ENCODE data around the gene CD55. TPM values are rescaled to one million over a fixed set of nuclear protein-coding genes. Genes with fewer than 3 reads are reported as not detected.

CD55 gene
- total and polyA plus RNA-seq, 2 experiments from 2014 or later: 16.7 to 18.5 TPM

DNA sequence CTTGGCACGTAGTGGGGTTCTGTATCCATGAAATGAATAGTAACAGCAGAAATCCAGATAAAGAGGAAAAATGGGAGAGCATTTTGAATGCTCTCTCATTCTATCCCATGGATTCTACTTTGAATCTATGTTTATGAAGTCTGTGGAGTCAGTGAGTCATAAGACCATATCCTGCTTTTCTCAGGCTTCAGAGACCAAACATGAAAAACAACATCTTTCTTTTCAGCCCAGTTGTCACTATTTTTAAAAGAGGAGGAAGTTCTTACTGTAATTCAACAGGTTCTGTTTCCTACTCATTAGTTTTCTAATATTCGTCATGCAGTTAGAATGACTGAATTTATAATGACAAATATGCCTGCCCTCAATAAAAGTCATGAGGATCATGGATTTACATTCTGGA lies 39.4 kb upstream of the CD55 start:
- H2AFZ ChIP-seq: no peak overlapping the region
- peaks cover 17% of the 10 kb centered on the region for H3K4me1 ChIP-seq (ENCODE audit: insufficient read depth)
- no peaks in the 10 kb centered on the region for H3K27me3 Mint-ChIP-seq (ENCODE audit: insufficient read depth, low read depth, poor library complexity)
- H3F3A ChIP-seq (replicated peaks; ENCODE audit: low read depth): no peaks in the 10 kb centered on the region
- no peak overlapping the region for H3K4me3 Mint-ChIP-seq
- peaks cover 15% of the 10 kb centered on the region for H3K4me1 Mint-ChIP-seq
- no peak overlapping the region for H3K27ac Mint-ChIP-seq
- no peaks in the 10 kb centered on the region for H3K27me3 ChIP-seq (ENCODE audit: insufficient read depth)
- no peaks in the 10 kb centered on the region for H3K36me3 ChIP-seq (ENCODE audit: insufficient read depth)
- ATAC-seq (no peak), DNase-seq (ENCODE audit: low spot score) (no peak)
- H3K4me2 ChIP-seq: no peak overlapping the region
- no peak overlapping the region for H3K4me3 ChIP-seq
- no peaks in the 10 kb centered on the region for H3K36me3 Mint-ChIP-seq (ENCODE audit: low read depth)
- H4K20me1 ChIP-seq (replicated peaks; ENCODE audit: insufficient read depth): no peaks in the 10 kb centered on the region
- no peaks in the 10 kb centered on the region for H3K79me2 ChIP-seq (replicated peaks; ENCODE audit: insufficient read depth)
- H3K27ac ChIP-seq (ENCODE audit: low read depth): no peak overlapping the region
- peaks cover 3% of the 10 kb centered on the region; the same call in 1 of the 2 replicates for H3K9me2 ChIP-seq (ENCODE audit: insufficient read depth)
- TF ChIP-seq, protein P1, sequence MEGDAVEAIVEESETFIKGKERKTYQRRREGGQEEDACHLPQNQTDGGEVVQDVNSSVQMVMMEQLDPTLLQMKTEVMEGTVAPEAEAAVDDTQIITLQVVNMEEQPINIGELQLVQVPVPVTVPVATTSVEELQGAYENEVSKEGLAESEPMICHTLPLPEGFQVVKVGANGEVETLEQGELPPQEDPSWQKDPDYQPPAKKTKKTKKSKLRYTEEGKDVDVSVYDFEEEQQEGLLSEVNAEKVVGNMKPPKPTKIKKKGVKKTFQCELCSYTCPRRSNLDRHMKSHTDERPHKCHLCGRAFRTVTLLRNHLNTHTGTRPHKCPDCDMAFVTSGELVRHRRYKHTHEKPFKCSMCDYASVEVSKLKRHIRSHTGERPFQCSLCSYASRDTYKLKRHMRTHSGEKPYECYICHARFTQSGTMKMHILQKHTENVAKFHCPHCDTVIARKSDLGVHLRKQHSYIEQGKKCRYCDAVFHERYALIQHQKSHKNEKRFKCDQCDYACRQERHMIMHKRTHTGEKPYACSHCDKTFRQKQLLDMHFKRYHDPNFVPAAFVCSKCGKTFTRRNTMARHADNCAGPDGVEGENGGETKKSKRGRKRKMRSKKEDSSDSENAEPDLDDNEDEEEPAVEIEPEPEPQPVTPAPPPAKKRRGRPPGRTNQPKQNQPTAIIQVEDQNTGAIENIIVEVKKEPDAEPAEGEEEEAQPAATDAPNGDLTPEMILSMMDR (conservative IDR thresholded peaks at IDR 0.05; ENCODE audit: low read depth in 2 of 2): no peak
- TF ChIP-seq ZNF331 (CRISPR knock-in tag; IDR thresholded peaks at IDR 0.05; ENCODE audit: low read depth) (no peak), EZH2phosphoT487 (IDR thresholded peaks at IDR 0.05; ENCODE audit: unreplicated experiment) (no peak), JUNB (IDR thresholded peaks at IDR 0.05; ENCODE audit: unreplicated experiment) (no peak), EZH2 (IDR thresholded peaks at IDR 0.05; ENCODE audit: low read depth, unreplicated experiment) (no peak), POLR2AphosphoS5 (IDR thresholded peaks at IDR 0.05; ENCODE audit: low read depth) (no peak), STAT1 (IDR thresholded peaks at IDR 0.05; ENCODE audit: unreplicated experiment) (no peak), CREB1 (CRISPR knock-in tag; IDR thresholded peaks at IDR 0.05; ENCODE audit: low read depth) (no peak), NANOG (IDR thresholded peaks at IDR 0.05; ENCODE audit: borderline replicate concordance) (no peak), ZNF114 (CRISPR knock-in tag; IDR thresholded peaks at IDR 0.05) (no peak)
- TF ChIP-seq, protein P2, sequence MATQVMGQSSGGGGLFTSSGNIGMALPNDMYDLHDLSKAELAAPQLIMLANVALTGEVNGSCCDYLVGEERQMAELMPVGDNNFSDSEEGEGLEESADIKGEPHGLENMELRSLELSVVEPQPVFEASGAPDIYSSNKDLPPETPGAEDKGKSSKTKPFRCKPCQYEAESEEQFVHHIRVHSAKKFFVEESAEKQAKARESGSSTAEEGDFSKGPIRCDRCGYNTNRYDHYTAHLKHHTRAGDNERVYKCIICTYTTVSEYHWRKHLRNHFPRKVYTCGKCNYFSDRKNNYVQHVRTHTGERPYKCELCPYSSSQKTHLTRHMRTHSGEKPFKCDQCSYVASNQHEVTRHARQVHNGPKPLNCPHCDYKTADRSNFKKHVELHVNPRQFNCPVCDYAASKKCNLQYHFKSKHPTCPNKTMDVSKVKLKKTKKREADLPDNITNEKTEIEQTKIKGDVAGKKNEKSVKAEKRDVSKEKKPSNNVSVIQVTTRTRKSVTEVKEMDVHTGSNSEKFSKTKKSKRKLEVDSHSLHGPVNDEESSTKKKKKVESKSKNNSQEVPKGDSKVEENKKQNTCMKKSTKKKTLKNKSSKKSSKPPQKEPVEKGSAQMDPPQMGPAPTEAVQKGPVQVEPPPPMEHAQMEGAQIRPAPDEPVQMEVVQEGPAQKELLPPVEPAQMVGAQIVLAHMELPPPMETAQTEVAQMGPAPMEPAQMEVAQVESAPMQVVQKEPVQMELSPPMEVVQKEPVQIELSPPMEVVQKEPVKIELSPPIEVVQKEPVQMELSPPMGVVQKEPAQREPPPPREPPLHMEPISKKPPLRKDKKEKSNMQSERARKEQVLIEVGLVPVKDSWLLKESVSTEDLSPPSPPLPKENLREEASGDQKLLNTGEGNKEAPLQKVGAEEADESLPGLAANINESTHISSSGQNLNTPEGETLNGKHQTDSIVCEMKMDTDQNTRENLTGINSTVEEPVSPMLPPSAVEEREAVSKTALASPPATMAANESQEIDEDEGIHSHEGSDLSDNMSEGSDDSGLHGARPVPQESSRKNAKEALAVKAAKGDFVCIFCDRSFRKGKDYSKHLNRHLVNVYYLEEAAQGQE (IDR thresholded peaks at IDR 0.05; ENCODE audit: unreplicated experiment): no peak
- TF ChIP-seq, protein P3, sequence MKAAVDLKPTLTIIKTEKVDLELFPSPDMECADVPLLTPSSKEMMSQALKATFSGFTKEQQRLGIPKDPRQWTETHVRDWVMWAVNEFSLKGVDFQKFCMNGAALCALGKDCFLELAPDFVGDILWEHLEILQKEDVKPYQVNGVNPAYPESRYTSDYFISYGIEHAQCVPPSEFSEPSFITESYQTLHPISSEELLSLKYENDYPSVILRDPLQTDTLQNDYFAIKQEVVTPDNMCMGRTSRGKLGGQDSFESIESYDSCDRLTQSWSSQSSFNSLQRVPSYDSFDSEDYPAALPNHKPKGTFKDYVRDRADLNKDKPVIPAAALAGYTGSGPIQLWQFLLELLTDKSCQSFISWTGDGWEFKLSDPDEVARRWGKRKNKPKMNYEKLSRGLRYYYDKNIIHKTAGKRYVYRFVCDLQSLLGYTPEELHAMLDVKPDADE (IDR thresholded peaks at IDR 0.05): no peak
- TF ChIP-seq, protein P4, sequence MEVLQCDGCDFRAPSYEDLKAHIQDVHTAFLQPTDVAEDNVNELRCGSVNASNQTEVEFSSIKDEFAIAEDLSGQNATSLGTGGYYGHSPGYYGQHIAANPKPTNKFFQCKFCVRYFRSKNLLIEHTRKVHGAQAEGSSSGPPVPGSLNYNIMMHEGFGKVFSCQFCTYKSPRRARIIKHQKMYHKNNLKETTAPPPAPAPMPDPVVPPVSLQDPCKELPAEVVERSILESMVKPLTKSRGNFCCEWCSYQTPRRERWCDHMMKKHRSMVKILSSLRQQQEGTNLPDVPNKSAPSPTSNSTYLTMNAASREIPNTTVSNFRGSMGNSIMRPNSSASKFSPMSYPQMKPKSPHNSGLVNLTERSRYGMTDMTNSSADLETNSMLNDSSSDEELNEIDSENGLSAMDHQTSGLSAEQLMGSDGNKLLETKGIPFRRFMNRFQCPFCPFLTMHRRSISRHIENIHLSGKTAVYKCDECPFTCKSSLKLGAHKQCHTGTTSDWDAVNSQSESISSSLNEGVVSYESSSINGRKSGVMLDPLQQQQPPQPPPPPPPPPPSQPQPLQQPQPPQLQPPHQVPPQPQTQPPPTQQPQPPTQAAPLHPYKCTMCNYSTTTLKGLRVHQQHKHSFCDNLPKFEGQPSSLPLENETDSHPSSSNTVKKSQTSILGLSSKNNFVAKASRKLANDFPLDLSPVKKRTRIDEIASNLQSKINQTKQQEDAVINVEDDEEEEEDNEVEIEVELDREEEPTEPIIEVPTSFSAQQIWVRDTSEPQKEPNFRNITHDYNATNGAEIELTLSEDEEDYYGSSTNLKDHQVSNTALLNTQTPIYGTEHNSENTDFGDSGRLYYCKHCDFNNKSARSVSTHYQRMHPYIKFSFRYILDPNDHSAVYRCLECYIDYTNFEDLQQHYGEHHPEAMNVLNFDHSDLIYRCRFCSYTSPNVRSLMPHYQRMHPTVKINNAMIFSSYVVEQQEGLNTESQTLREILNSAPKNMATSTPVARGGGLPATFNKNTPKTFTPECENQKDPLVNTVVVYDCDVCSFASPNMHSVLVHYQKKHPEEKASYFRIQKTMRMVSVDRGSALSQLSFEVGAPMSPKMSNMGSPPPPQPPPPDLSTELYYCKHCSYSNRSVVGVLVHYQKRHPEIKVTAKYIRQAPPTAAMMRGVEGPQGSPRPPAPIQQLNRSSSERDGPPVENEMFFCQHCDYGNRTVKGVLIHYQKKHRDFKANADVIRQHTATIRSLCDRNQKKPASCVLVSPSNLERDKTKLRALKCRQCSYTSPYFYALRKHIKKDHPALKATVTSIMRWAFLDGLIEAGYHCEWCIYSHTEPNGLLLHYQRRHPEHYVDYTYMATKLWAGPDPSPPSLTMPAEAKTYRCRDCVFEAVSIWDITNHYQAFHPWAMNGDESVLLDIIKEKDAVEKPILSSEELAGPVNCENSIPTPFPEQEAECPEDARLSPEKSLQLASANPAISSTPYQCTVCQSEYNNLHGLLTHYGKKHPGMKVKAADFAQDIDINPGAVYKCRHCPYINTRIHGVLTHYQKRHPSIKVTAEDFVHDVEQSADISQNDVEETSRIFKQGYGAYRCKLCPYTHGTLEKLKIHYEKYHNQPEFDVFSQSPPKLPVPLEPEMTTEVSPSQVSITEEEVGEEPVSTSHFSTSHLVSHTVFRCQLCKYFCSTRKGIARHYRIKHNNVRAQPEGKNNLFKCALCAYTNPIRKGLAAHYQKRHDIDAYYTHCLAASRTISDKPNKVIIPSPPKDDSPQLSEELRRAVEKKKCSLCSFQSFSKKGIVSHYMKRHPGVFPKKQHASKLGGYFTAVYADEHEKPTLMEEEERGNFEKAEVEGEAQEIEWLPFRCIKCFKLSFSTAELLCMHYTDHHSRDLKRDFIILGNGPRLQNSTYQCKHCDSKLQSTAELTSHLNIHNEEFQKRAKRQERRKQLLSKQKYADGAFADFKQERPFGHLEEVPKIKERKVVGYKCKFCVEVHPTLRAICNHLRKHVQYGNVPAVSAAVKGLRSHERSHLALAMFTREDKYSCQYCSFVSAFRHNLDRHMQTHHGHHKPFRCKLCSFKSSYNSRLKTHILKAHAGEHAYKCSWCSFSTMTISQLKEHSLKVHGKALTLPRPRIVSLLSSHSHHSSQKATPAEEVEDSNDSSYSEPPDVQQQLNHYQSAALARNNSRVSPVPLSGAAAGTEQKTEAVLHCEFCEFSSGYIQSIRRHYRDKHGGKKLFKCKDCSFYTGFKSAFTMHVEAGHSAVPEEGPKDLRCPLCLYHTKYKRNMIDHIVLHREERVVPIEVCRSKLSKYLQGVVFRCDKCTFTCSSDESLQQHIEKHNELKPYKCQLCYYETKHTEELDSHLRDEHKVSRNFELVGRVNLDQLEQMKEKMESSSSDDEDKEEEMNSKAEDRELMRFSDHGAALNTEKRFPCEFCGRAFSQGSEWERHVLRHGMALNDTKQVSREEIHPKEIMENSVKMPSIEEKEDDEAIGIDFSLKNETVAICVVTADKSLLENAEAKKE (CRISPR knock-in tag; IDR thresholded peaks at IDR 0.05): no peak
- no peaks in the 10 kb centered on the region for H3K9me3 Mint-ChIP-seq

Data from GM23338 (cell line).